GM12891 (cell line): ENCODE results near the gene DYNC1LI1.

Experiments
- PAX5 ChIP-seq: IDR thresholded peaks from 2 replicates; pipeline ENCODE4 v1.6.1; 2011; ENCODE audit warnings: low read length, moderate library complexity, mild to moderate bottlenecking; ENCODE audit not compliant: insufficient read depth, severe bottlenecking
- POLR2A ChIP-seq: IDR thresholded peaks from 2 replicates; pipeline ENCODE4 v1.6.1; 2011; ENCODE audit warnings: low read depth, low read length, control low read depth
- POLR2AphosphoS5 ChIP-seq: IDR thresholded peaks from 2 replicates; pipeline ENCODE4 v1.6.1; 2011; ENCODE audit warnings: low read depth, low read length, control low read depth
- POU2F2 ChIP-seq: IDR thresholded peaks from 2 replicates; pipeline ENCODE4 v1.6.1; 2011; ENCODE audit warnings: low read depth, mild to moderate bottlenecking, control low read depth, low read length, moderate library complexity
- SPI1 ChIP-seq: IDR thresholded peaks from 2 replicates; pipeline ENCODE4 v1.6.1; 2011; ENCODE audit warnings: low read depth, low read length, control low read depth
- TAF1 ChIP-seq: IDR thresholded peaks from 2 replicates; pipeline ENCODE4 v1.6.1; 2011; ENCODE audit warnings: low read depth, low read length, control low read depth

GRCh38 chr3:32584660-32585059 is 14.0 kb upstream of the DYNC1LI1 start:
- TF ChIP-seq POLR2AphosphoS5 (no peak), POLR2A (no peak), TAF1 (no peak), PAX5 (no peak), SPI1 (no peak), POU2F2 (no peak)
